HG02588 (cell line): Measurements from ENCODE around the gene ZNF549.
"Not testable (repeated sequence)": the region's sequence is repeated elsewhere in the genome, so short reads cannot be mapped to it uniquely, and the experiment has no call there.

Source experiments
- ATAC-seq: cut with Tn5 transposase; IDR thresholded peaks from one replicate; pipeline ENCODE4 v1.9.1; 2021; ENCODE audit warnings: mild to moderate bottlenecking, moderate library complexity; ENCODE audit not compliant: unreplicated experiment

ZNF549 gene

GRCh38 chr19:57527136-57527881, at the start of gene ZNF549:
ZNF549 (plus strand) TSS chr19:57527356; CDS start chr19:57527574, 218 bp downstream.
- ATAC-seq: peak; percentile 96

DNA sequence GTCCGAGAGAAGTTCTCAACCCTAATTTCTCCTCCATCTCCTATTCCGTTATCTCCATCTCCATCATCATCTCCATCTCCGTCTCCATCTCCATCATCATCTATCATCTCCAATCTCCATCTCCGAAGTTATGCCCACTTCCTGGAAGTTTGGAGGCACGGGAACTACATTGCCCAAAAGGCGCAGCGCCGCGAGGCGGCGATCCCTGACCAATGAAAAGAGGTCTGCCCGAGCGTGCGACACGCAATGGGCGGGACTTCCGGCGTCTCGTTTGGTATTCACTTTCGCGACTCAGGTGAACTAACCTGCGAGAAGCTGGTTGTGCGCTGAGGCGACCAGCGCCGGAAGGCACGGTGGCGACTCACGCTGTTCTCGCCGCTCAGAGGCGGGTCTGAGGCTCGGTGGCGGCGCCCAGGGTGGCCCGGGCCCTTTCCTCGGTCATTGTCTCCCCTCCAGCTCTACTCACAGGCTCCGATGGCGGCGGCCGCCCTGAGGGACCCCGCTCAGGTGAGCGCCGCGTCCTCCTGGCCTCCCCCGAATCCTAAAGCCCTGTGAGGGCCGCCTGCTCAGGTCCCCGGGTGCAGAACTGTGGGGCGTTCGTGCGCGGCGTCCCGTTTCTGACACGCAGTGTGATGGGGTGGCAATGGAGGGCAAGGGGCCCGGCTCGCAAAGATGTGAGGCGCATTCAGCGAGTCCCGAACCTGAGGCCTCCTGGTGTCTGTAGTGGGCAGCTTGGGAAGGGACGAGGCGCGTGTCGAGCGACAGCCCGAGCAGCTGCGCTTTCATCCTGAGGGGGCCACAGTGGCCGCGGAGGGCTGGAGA, 39.5 kb upstream of the ZNF549 start, which contains the start of gene ZNF419:
ZNF419 (plus strand) TSS at position 274 of the 822 bp plus-strand sequence; CDS start at position 475, 201 bp downstream.
- peak; percentile 95 for ATAC-seq

- ATAC-seq: not testable (repeated sequence)
These were observed 38.9 kb upstream of the ZNF549 start for GRCh38 chr19:57488299-57488644.

- not testable (repeated sequence) for ATAC-seq
These were observed 27.9 kb upstream of the ZNF549 start for GRCh38 chr19:57499332-57499679.

GRCh38 chr19:57499680-57500395, 27.3 kb upstream of the ZNF549 start, which contains the start of gene ZNF773:
ZNF773 (plus strand) TSS chr19:57499938; CDS start chr19:57500081, 143 bp downstream.
- ATAC-seq: peak; percentile 99

DNA sequence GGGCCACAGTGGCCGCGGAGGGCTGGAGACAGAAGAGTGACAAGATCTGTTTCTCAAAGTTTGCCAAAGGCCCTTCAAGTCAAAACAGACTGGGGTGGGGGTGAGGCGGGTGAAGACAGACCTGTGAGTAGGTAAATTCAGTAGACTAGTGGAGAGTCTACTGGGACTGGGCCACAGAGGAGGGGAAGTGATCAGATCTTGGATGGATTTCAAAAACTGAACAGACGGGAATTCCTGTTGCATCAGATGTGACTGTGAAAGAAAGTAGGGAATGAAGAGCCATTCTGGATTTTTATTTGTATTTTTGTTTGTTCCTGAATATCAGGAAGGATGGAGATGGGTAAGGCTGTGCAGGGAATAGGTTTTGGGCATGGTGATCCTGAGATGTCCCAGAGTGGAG, 26.8 kb upstream of the ZNF549 start:
- not testable (repeated sequence) for ATAC-seq

GRCh38 chr19:57506163-57506562, 21.0 kb upstream of the ZNF549 start:
- no peak for ATAC-seq

GRCh38 chr19:57511484-57511883, 15.7 kb upstream of the ZNF549 start:
- no peak for ATAC-seq

- no peak for ATAC-seq
These were observed 14.3 kb upstream of the ZNF549 start for GRCh38 chr19:57512845-57513244.

DNA sequence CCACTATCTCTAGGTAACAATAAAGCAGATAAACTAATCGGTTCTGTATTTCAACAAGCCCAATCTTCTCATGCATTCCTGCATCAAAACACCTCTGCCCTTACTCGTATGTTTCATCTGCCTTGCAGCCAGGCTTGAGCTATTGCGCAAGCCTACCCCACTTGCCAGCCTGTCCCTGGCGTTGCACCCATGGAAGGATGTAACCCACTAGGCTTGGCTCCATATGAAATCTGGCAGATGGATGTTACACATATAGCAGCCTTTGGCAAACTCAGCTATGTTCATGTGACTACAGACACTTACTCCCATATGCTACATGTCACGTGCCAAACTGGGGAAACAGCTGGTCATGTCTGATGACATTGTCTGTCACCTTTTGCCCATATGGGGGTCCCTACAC, 11.9 kb upstream of the ZNF549 start:
- ATAC-seq: no peak

- not testable (repeated sequence) for ATAC-seq
These were observed 9.1 kb upstream of the ZNF549 start for GRCh38 chr19:57518021-57518420.

- ATAC-seq: no peak
These were observed 10.9 kb downstream of the ZNF549 start for GRCh38 chr19:57537953-57538547.

GRCh38 chr19:57546513-57546912, 19.4 kb downstream of the ZNF549 start:
- no peak for ATAC-seq

DNA sequence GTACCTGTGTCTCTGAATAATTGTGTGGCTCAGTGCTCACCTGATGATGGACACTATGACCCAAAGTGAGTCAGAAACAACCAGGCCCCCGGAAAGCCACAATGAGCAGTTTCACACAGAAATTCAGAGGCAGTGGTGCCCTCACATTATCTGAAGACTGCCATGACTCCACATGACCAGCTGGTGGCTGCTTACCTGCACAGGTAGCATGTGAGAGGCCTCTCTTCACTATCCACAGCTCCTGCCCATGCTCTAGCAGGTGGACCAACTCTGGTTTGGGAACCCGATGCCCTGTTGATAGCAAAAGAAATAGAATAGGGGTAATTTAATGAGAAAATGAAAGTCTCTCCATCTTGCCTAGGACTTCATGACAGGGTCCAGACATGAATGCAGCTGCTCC, 25.3 kb downstream of the ZNF549 start:
- ATAC-seq: no peak

- ATAC-seq: no peak
These were observed 30.5 kb downstream of the ZNF549 start for GRCh38 chr19:57557659-57558058.

- ATAC-seq: no peak
These were observed 31.4 kb downstream of the ZNF549 start for GRCh38 chr19:57558525-57558924.

- no peak for ATAC-seq
These were observed 31.9 kb downstream of the ZNF549 start for GRCh38 chr19:57559008-57559403.

DNA sequence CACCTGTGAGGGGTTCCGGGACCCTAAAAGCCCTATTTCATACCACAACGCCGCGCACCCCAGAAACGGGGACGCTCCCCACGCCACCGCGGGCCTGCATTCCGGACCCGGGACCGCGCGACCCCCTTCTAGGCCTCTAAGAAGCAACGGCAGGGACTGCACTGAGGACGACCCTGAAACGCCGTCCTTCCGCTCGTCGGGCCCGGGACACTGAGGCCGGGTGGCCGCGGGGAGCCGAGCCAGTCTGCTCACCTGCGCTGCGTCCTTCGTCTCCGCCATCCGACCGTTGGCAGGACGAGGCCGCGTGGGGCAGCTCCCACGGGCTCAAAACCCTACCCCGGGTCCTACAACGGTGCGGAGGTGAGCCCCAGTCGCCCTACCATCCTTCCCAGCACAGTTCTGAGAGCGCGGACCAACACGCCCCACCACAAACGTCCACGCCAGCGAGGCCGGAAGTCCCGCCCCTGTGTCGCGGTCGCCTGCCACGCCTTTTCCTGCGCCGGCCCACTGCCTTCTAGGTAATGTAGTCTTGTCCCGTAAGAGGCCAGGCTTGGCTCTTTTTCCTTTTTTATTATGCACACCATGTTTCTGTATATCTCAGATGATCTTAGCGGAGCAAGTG, 32.4 kb downstream of the ZNF549 start, which contains the start of gene ZNF550:
ZNF550 (minus strand) TSS at position 460 of the 622 bp plus-strand sequence; CDS start at position 279, 181 bp downstream.
- ATAC-seq: peak; percentile 96

DNA sequence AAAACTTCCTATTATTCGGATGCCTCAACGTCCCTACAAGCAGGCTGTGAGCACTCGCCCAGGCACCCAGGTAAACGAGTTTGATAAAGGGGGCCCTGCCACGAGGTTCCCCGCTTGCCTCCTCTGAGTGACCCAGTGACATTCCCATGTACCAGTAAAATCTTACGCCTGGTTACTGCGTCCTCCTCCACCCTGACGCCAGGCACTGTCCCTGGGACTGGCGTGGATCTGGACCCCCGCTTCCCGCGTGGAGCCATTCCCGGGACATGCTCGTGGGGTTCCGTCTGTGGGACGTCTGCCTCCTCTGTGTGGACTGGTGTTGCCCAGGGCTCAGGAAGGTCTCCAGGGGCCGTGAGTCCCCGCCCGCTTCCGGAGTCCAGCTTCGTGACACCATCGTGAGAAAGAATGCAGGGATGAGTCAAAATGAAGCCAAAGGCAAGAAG, 32.9 kb downstream of the ZNF549 start:
- ATAC-seq: no peak

- no peak for ATAC-seq
These were observed 36.4 kb downstream of the ZNF549 start for GRCh38 chr19:57563547-57563946.
